Measurements from ENCODE around the gene POLR3H. TPM values are rescaled to one million over a fixed set of nuclear protein-coding genes. Genes with fewer than 3 reads are reported as not detected.
"Not testable (repeated sequence)": the region's sequence is repeated elsewhere in the genome, so short reads cannot be mapped to it uniquely, and the experiment has no call there.

Gene POLR3H
- total RNA-seq, result 10 to 100 TPM; 11.2 to 19.5 TPM
- 22.2 to 69.2 reads per million in 2 donors for total RNA-seq

GRCh38 chr22:41543854-41544670 lies at the start of gene POLR3H:
POLR3H (minus strand) TSS chr22:41544470; CDS start chr22:41544101, 369 bp downstream.
- Mint-ChIP-seq H3K4me1 (peaks cover 36% of the 10 kb centered on the region), H3K4me3 (peak within 1 kb of the TSS; percentile 99), H3K36me3 (ENCODE audit: low read depth) (peaks cover 2% of the 10 kb centered on the region), H3K27me3 (no peaks in the 10 kb centered on the region), H3K27ac (peak within 1 kb of the TSS; percentile 93)
- no peaks in the 10 kb centered on the region for H3K9me3 ChIP-seq (ENCODE audit: control insufficient read depth, low read length, poor library complexity, severe bottlenecking)
- DNase-seq, result peak; percentile 91 to 96 (median 96)
- peak; percentile 98 for ATAC-seq

GRCh38 chr22:41593336-41593960 lies 49.2 kb upstream of the POLR3H start:
- not testable (repeated sequence) for H3K4me3 Mint-ChIP-seq; H3K4me1 Mint-ChIP-seq; H3K27ac Mint-ChIP-seq; DNase-seq; H3K27me3 Mint-ChIP-seq; H3K36me3 Mint-ChIP-seq (ENCODE audit: low read depth); ATAC-seq; H3K9me3 ChIP-seq (ENCODE audit: control insufficient read depth, low read length, poor library complexity, severe bottlenecking)

- no peaks in the 10 kb centered on the region for H3K9me3 ChIP-seq (ENCODE audit: control insufficient read depth, low read length, poor library complexity, severe bottlenecking)
- DNase-seq, result peak; percentile 99 to 100 (median 100)
- Mint-ChIP-seq H3K27ac (peak within 1 kb of the TSS; percentile 56), H3K4me1 (peaks cover 8% of the 10 kb centered on the region), H3K27me3 (no peaks in the 10 kb centered on the region), H3K36me3 (ENCODE audit: low read depth) (peaks cover 2% of the 10 kb centered on the region), H3K4me3 (peak within 1 kb of the TSS; percentile 94)
- peak; percentile 98 for ATAC-seq
These were observed 45.3 kb upstream of the POLR3H start, which contains the start of gene PMM1 for GRCh38 chr22:41589391-41590241. PMM1 (minus strand) TSS chr22:41589840; CDS start chr22:41589805, 35 bp downstream.

- peaks cover 3% of the 10 kb centered on the region for H3K36me3 Mint-ChIP-seq (ENCODE audit: low read depth)
- H3K4me3 Mint-ChIP-seq, result no peak overlapping the region
- H3K27me3 Mint-ChIP-seq, result no peaks in the 10 kb centered on the region
- no peaks in the 10 kb centered on the region for H3K9me3 ChIP-seq (ENCODE audit: control insufficient read depth, low read length, poor library complexity, severe bottlenecking)
- DNase-seq (no peak), ATAC-seq (no peak)
- H3K4me1 Mint-ChIP-seq, result peaks cover 11% of the 10 kb centered on the region
- H3K27ac Mint-ChIP-seq, result no peak overlapping the region
These were observed 43.1 kb upstream of the POLR3H start for GRCh38 chr22:41587347-41587723.

GRCh38 chr22:41585898-41586297 lies 41.6 kb upstream of the POLR3H start:
- no peak overlapping the region for H3K4me3 Mint-ChIP-seq
- H3K27ac Mint-ChIP-seq, result no peak overlapping the region
- H3K27me3 Mint-ChIP-seq, result no peaks in the 10 kb centered on the region
- ATAC-seq (no peak), DNase-seq (no peak)
- peaks cover 5% of the 10 kb centered on the region for H3K36me3 Mint-ChIP-seq (ENCODE audit: low read depth)
- peaks cover 11% of the 10 kb centered on the region for H3K4me1 Mint-ChIP-seq
- no peaks in the 10 kb centered on the region for H3K9me3 ChIP-seq (ENCODE audit: control insufficient read depth, low read length, poor library complexity, severe bottlenecking)

GRCh38 chr22:41584881-41585280 lies 40.6 kb upstream of the POLR3H start:
- Mint-ChIP-seq H3K27me3 (no peaks in the 10 kb centered on the region), H3K27ac (no peak overlapping the region), H3K36me3 (ENCODE audit: low read depth) (peaks cover 5% of the 10 kb centered on the region), H3K4me3 (no peak overlapping the region), H3K4me1 (peaks cover 11% of the 10 kb centered on the region)
- no peak for DNase-seq
- ATAC-seq, result no peak
- H3K9me3 ChIP-seq (ENCODE audit: control insufficient read depth, low read length, poor library complexity, severe bottlenecking), result no peaks in the 10 kb centered on the region

GRCh38 chr22:41582694-41583093 lies 38.4 kb upstream of the POLR3H start:
- ATAC-seq (no peak), DNase-seq (no peak)
- no peaks in the 10 kb centered on the region for H3K27me3 Mint-ChIP-seq
- H3K27ac Mint-ChIP-seq, result no peak overlapping the region
- peaks cover 11% of the 10 kb centered on the region for H3K4me1 Mint-ChIP-seq
- H3K4me3 Mint-ChIP-seq, result no peak overlapping the region
- H3K9me3 ChIP-seq (ENCODE audit: control insufficient read depth, low read length, poor library complexity, severe bottlenecking), result no peaks in the 10 kb centered on the region
- H3K36me3 Mint-ChIP-seq (ENCODE audit: low read depth), result peaks cover 7% of the 10 kb centered on the region

- no peaks in the 10 kb centered on the region for H3K9me3 ChIP-seq (ENCODE audit: control insufficient read depth, low read length, poor library complexity, severe bottlenecking)
These were observed 35.7 kb upstream of the POLR3H start for GRCh38 chr22:41579997-41580355.

GRCh38 chr22:41579297-41579996 lies 35.2 kb upstream of the POLR3H start:
- peaks cover 7% of the 10 kb centered on the region for H3K4me1 Mint-ChIP-seq
- DNase-seq (no peak), ATAC-seq (no peak)
- H3K27me3 Mint-ChIP-seq, result no peaks in the 10 kb centered on the region
- H3K4me3 Mint-ChIP-seq, result no peak overlapping the region
- peaks cover 5% of the 10 kb centered on the region for H3K36me3 Mint-ChIP-seq (ENCODE audit: low read depth)
- no peaks in the 10 kb centered on the region for H3K9me3 ChIP-seq (ENCODE audit: control insufficient read depth, low read length, poor library complexity, severe bottlenecking)
- no peak overlapping the region for H3K27ac Mint-ChIP-seq

More at GRCh38 chr22:41579997-41580355, 35.7 kb upstream of the POLR3H start:
- ATAC-seq (no peak), DNase-seq (no peak)
- Mint-ChIP-seq H3K27me3 (no peaks in the 10 kb centered on the region), H3K4me3 (no peak overlapping the region), H3K36me3 (ENCODE audit: low read depth) (peaks cover 5% of the 10 kb centered on the region), H3K4me1 (peaks cover 7% of the 10 kb centered on the region), H3K27ac (no peak overlapping the region)

GRCh38 chr22:41578818-41579217 lies 34.5 kb upstream of the POLR3H start:
- peak overlapping the region; percentile 47 for H3K27ac Mint-ChIP-seq
- DNase-seq, result no peak
- no peak for ATAC-seq
- peaks cover 7% of the 10 kb centered on the region for H3K4me1 Mint-ChIP-seq
- no peaks in the 10 kb centered on the region for H3K9me3 ChIP-seq (ENCODE audit: control insufficient read depth, low read length, poor library complexity, severe bottlenecking)
- H3K4me3 Mint-ChIP-seq, result no peak overlapping the region
- peaks cover 5% of the 10 kb centered on the region for H3K36me3 Mint-ChIP-seq (ENCODE audit: low read depth)
- no peaks in the 10 kb centered on the region for H3K27me3 Mint-ChIP-seq

- H3K27me3 Mint-ChIP-seq, result no peaks in the 10 kb centered on the region
- H3K4me1 Mint-ChIP-seq, result peaks cover 7% of the 10 kb centered on the region
These were observed 33.8 kb upstream of the POLR3H start for GRCh38 chr22:41578114-41578513.

GRCh38 chr22:41576877-41577276 lies 32.6 kb upstream of the POLR3H start:
- no peaks in the 10 kb centered on the region for H3K27me3 Mint-ChIP-seq
- ATAC-seq, result peak; percentile 58
- no peak overlapping the region for H3K4me3 Mint-ChIP-seq
- H3K9me3 ChIP-seq (ENCODE audit: control insufficient read depth, low read length, poor library complexity, severe bottlenecking), result no peaks in the 10 kb centered on the region
- peaks cover 8% of the 10 kb centered on the region for H3K4me1 Mint-ChIP-seq
- peaks cover 2% of the 10 kb centered on the region for H3K36me3 Mint-ChIP-seq (ENCODE audit: low read depth)
- no peak overlapping the region for H3K27ac Mint-ChIP-seq
- no peak for DNase-seq

More at GRCh38 chr22:41578114-41578513, 33.8 kb upstream of the POLR3H start:
- H3K9me3 ChIP-seq (ENCODE audit: control insufficient read depth, low read length, poor library complexity, severe bottlenecking), result no peaks in the 10 kb centered on the region
- H3K27ac Mint-ChIP-seq, result peak overlapping the region; percentile 47
- H3K4me3 Mint-ChIP-seq, result no peak overlapping the region
- DNase-seq (no peak), ATAC-seq (no peak)
- H3K36me3 Mint-ChIP-seq (ENCODE audit: low read depth), result peaks cover 5% of the 10 kb centered on the region
